C4-2B (cell line): ENCODE data around the gene KCNJ18.
"Not testable (repeated sequence)": the region's sequence is repeated elsewhere in the genome, so short reads cannot be mapped to it uniquely, and the experiment has no call there.

Source experiments
- ZFX ChIP-seq: fragments of 450-650 bp; IDR thresholded peaks from 2 replicates; pipeline ENCODE4 v1.6.1; 2017
- TF ChIP-seq, protein P1 (sequence below): fragments of 450-650 bp; conservative IDR thresholded peaks from 2 replicates; pipeline ENCODE4 v1.5.1; 2017; ENCODE audit warnings: mild to moderate bottlenecking

DNA sequence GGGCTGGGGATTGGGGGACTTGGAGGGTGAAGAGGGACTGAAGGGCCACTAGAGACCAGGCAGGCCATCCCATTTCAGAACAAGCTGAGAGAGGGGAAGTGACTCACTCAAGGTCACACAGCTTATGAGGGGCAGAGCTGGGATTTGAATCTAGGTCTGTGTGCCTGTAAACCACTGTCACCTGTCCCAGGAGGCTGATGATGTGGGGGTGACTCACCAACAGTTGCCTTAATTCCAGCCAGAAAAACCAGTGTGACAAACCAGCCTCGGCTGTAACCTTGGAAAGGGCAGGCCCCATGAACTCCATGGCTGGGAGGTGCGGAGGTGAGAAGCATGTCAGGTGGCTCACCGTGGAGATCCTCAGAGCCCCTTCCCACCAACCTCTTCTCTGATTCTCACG is 1.6 kb downstream of the KCNJ18 start:
- TF ChIP-seq, protein P1, sequence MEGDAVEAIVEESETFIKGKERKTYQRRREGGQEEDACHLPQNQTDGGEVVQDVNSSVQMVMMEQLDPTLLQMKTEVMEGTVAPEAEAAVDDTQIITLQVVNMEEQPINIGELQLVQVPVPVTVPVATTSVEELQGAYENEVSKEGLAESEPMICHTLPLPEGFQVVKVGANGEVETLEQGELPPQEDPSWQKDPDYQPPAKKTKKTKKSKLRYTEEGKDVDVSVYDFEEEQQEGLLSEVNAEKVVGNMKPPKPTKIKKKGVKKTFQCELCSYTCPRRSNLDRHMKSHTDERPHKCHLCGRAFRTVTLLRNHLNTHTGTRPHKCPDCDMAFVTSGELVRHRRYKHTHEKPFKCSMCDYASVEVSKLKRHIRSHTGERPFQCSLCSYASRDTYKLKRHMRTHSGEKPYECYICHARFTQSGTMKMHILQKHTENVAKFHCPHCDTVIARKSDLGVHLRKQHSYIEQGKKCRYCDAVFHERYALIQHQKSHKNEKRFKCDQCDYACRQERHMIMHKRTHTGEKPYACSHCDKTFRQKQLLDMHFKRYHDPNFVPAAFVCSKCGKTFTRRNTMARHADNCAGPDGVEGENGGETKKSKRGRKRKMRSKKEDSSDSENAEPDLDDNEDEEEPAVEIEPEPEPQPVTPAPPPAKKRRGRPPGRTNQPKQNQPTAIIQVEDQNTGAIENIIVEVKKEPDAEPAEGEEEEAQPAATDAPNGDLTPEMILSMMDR = not testable (repeated sequence)
- not testable (repeated sequence) for TF ChIP-seq ZFX
